ENCODE data around the gene TEAD4.

The TEAD4 gene

DNA sequence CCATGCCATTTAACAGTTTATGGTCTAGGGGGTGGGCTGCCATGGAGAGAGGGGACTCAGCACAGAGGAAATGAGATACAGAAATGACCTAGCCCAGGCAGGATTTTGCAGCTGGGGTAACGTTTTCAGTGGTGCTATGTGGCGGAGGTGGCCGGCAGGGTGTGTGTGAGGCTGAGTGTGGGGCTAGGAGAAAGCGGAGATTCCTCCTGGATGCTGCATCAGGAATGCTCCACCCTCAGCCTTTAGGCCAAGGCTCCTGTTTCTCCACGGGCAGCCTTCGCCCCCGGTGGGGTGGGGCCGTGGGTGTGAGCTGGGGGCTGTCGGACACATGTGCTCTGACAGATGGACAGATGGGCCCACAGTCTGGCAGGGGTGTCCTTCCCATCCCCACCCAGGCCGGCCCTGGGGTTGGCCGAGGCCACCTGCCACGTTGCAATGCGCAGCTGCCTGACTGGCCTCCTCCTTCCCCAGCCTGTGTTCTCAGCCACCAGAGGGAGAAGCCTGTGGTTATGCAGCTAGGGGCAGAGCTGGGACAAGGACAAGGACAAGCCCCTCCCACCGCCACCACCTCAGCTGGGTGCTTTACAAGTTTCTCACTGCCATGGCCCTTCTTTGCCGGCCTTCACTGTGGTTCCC lies 44.3 kb downstream of the TEAD4 start:
- DNase-seq, result no peak

DNA sequence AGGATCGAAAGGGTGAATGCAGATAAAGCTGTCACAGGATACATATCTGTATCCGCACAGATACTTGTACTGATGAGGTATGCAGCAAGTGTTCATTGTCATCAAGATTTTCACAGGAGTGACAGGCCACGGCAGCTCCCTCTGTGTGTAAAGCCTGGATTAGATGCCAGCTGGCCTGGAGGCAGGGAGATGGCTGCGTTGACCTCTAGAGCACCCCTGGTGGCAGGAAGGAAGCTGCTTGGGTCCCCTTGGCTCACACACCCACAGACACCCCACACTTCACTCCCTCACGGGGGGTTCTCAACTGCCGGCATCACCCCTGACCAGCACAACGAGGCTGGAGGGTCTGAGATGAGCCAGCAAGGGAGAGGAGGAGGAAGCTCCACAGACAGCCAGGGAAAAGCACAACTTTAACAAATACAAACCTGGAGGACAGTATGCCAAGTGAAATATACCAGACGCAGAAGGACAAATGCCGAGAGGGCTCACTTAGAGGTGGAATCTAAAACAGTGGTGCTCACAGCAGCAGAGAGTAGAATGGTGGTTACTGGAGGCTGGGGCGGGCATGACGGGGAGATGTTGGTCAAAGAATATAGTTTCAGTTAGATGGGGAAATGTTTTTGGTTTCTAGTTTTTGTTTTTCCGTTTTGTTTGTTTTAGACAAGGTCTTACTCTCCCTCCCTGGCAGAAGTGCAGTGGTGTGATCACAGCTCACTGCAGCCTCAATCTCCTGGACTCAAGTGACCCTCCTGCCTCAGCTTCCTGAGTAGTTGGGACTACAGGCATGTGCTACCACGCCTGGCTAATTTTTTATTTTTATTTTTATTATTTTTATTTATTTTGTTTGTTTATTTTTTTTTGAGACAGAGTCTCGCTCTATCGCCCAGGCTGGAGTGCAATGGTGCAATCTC lies 45.7 kb downstream of the TEAD4 start:
- DNase-seq, result no peak

DNA sequence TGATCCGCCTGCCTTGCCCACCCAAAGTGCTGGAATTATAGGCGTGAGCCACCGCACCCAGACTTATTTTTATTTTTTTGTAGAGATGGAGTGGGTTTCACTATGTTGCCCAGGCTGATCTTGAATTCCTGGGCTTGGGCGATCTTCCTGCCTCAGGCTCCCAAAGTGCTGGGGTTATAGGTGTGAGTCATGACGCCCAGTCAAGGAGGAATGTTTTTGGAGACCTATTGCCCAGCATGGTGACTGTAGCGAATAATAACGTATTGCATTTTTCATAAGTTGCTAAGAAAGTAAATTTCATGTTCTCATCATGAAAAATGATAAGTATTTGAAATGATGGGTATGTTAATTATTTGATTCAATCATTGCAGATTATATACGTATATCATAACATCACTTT lies 46.5 kb downstream of the TEAD4 start:
- no peak for DNase-seq

DNA sequence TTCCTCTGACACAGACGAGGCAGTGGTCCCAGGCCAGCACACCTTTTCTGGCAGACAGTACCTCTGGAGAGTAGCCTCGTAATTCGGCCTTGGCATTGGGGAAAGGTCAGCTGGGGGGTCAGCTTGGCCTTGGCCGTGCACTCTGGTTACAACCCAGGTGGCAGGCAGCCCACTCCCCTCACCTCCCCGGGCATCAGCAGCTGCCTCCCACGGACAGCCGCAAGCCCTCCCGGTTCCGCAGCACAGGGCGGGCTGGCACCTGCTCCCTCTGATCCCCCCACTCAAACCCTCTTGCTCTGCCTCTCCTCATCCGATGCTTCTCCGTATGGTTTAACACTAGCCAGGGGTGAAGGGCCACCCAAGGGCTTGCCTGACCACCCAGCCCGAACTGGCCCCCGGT lies 50.6 kb downstream of the TEAD4 start:
- DNase-seq, result no peak

DNA sequence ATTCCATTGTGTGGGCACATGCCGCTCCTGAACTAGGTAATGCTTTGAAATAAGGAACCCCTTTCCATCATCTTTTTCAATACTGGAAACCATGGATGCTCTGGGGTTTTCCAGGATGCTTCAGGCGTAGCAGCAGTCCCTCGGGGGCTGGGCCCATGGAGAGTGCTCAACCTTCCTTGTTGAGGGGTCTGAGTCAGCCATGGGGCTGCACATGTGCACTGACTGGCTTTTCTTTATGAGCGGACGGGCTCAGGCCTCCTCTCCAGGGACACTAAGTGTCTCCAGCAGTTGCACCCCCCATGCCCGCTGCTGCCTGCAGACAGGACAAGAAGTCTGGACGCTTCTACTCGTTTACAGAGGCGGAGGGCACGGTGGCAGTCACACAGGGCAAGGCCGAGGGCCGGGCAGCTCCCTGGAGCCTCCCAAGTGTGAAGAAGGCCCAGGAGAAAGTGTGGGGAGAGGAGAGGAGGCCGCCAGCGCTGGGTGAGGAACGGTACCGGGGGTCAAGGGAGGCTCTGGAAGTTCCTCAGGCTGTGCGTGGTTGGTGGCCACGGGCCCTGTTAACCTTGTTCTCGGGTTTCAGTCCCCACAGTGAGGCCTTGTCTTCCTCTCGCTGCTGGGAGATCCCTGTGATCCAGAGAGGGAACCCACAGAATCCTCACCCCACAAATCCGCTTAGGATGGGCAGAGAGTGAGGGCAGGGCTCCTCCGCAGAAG lies 51.2 kb downstream of the TEAD4 start:
- no peak for DNase-seq

DNA sequence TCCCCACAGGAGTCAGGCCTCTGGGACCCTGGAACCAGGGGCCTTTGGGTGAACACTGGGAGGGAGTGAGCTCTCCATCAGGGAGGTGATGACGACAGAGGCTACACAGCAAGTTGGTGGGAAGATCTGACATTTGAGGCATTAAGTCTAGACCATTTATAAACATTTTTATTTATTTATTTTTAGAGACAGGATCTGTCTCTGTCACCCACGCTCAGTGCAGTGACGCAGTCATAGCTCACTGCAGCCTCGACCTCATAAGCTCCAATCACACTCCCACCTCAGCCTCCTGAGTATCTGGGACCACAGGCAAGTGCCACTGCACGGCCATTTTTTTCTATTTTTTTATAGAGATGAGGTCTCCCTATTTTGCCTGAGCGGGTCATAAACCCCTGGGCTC lies 53.6 kb downstream of the TEAD4 start:
- no peak for DNase-seq

DNA sequence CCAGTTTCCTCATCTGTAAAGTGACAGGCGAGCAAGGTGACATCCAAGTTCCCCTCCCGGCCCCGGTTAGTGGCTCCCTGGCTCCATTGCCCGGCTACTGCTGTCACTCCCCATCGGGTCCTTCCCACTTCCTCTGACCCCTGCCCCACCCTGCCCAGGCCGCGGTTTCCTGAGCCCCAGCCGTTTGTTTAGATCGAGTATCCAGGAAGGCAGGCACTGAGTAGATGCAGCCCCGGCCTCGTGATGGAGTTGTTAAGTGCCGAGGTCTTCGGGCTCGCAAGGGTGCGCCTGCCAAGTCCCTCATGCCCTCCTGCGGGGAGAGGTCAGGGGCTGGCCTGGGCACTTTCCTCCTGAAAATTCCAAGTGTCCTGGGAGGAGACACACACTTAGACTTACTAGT lies 55.4 kb downstream of the TEAD4 start:
- DNase-seq, result no peak

DNA sequence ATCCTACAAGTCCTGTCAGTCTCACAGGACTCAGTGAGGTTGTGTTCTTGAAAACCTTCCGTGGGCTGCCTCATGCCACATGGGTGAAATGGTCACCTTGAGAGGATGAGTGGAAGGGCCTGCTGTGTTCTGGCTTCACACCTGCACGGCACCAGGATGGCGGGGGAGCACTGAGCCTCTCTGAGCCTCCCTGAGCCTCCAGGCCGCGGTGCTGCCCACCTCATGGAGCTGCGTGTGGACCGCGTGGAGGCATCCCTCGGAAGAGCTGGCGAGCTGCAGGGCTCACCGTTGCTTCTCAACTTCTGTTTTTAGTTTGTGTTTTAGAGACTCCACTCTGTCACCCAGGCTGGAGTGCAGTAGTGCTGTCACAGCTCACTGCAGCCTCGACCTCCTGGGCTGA lies 56.2 kb downstream of the TEAD4 start:
- DNase-seq, result no peak

DNA sequence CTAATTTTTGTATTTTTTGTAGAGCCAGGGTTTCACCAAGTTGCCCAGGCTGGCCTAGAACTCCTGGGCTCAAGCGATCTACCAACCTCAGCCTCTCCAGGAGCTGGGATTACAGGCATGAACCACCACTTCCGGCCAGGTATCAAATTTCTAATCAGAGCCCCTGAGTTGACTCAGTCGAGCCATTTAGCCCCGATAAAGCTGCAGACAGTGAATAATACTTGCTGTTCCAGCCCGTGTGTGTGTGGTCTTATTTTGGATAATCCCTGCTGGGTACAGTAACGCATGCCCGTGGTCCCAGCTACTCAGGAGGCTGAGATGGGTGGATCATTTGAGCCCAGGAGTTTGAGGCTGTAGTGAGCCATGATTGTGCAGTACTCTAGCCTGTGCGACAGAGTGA lies 57.0 kb downstream of the TEAD4 start:
- DNase-seq, result no peak

DNA sequence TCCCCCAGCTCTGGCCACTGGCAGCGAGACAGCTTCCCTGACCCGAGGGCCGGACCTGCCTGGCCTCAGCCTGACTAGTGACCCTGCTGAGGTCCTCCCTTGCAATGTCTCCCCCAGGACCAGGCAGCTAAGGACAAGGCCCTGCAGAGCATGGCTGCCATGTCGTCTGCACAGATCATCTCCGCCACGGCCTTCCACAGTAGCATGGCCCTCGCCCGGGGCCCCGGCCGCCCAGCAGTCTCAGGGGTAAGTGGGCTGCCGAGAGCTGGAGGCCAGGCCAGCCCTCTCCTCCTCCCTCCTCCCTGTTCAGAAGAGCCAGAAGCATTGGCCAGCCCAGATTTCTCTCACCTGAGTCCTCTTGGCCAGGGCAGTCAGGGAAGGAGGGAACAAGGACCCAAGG lies 58.1 kb downstream of the TEAD4 start:
- DNase-seq, result no peak

DNA sequence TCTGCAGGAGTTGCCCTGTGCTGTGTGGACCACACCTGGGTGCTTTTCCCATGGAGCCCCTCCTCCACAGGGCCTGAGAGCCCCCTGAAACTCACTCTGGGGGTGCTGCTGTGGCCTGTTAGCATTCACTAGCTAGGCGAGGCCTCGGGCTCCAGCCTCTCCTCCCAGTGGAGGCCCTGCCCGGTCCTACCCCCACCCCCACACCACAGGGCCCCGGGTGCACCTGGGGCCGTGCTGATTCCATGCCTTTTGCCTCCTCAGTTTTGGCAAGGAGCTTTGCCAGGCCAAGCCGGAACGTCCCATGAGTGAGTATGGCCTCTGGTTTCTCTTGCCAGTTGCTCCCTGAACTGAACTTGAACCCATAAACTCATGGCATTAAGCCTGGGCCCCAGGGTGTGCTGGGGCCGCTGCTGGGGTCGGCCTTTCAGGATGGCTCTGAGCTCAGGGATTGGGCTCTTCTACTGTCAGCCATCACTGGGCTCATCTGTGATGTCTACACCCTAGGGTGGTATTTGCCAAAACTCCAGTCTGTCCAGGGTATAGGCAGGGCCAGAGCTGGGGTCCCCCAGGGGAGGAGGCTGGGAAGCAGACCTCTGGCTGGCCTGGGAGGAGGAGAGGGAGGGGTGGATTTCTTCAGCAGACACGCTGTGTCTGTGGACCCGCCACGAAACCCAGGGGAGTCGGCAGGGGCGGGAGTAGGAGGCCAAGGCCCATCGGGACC lies 59.2 kb downstream of the TEAD4 start:
- DNase-seq, result no peak

DNA sequence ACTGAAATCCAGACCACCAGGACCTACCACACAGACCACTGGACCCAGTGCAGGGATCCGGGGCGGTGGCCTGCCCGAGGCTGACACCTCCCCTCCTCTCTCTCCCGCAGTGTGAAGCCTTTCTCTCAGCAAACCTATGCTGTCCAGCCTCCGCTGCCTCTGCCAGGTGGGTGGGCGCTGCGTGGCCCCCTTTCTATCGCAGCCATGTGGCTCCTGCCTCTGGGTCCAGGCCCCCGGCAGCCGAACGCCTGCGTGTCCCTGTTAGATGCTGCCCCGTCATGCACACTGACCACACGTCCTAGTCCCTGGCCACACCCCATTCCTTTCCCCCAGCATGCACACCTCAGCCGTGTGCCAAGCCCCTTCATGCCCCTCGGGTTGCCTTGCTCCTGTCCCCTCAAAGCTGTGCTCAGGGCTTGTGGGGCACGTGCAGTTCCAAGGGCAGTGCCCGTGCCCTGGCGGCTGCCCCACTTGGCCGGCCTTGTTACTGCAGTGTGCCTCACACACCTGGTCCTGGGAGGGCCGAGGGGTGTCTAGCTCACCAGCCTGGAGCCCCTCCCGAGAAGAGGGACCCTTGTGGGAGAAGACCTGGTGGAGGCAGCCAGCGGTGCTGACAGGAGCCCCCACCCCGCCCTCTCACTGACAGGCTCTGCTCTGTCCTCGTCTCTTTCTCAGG lies 59.9 kb downstream of the TEAD4 start:
- no peak for DNase-seq

DNA sequence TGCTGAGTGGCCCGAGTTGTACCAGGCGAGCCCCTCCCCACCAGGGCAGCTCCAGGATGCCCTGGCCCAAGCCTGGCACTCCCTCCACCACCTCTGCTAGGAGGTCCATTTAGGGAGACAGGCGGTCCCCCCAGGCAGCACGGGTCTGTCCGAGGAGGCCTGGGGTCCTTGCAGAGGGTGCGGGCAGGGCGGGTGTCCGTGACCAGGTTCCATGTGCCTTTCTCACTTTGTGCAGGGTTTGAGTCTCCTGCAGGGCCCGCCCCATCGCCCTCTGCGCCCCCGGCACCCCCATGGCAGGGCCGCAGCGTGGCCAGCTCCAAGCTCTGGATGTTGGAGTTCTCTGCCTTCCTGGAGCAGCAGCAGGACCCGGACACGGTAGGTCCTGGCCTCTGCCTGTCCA lies 61.2 kb downstream of the TEAD4 start:
- no peak for DNase-seq

DNA sequence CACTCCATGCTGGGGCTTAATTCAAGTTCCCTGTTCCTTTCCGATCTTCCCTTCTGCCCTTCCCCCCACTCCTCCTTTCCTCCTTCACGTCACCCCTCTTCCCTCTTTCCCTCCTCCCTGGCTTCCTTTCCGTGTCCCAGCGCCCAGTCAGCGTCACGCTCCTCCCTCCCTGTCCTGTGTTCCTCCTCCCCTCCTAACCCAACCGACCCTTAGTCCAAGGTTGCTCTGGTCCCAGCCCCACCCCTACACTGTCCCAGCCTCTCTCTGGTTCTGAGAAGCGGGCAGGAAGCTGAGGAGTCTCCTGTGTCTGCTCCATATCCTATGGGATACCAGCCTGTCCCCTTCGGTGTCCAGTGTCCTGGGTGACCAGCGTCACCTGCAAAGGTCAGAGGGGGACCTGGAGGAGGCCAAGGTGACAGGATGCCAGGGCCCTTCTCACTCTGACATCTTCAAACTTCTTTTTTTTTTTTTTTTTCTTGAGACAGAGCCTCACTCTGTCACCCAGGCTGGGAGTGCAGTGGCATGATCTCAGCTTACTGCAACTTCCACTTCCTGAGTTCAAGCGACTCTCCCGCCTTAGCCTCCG lies 61.7 kb downstream of the TEAD4 start:
- DNase-seq, result no peak

DNA sequence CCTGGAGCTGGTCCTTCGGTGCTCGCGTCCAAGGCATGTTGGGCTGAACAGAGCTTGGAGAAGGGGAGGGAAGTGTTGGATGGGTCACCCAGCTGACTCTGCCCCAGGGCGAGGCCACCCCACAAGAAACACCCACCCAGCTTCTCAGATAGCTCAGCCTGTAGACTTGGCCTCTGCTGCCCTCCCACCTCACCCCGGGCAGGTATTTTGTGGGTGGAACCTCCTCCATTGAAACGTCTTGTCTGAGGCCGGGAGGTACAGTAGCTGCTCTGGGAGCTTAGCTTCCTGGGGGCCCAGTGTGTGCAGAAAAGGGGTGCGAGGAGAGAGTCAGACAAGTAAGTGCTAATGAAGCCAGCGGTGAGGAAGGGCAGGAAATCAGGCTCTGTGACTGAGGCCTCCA lies 63.2 kb downstream of the TEAD4 start:
- no peak for DNase-seq

DNA sequence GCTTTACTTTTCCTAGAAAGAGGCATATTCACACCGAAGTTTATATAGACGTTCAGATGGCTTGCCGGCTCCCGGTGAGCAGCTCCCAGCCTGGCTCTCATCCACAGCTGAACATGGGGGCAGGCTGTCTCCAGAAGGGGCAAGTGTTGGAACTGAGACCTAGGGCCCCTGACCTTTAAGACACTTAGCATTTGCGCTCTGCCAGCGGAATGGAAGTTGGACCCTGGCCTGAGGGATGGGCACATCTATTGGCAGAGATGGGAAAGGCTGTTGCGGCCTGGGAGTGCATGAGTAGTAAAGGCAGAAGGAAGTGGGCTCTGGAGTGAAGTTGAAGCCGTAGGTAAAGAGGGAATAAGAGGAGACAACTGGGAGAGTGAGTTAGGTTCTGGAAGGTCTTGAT lies 63.8 kb downstream of the TEAD4 start:
- DNase-seq, result no peak

DNA sequence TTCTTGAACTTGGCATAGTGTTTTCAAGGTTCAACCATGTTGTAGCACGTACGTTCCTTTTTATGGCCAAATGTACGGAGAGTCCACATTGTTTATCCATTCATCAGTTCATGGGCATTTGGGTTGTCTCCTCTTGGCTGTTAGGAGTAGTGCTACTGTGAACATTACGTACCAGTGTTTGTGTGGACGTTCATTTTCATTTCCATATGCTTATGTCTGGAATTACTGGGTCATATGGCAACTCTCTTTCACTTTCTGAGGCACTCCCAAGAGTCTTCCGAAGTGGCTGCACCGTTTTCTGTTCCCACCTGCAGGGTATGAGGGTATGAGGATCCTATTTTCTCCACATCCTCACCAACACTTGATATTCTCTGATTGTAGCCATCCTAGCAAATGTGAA lies 68.9 kb downstream of the TEAD4 start:
- no peak for DNase-seq

DNA sequence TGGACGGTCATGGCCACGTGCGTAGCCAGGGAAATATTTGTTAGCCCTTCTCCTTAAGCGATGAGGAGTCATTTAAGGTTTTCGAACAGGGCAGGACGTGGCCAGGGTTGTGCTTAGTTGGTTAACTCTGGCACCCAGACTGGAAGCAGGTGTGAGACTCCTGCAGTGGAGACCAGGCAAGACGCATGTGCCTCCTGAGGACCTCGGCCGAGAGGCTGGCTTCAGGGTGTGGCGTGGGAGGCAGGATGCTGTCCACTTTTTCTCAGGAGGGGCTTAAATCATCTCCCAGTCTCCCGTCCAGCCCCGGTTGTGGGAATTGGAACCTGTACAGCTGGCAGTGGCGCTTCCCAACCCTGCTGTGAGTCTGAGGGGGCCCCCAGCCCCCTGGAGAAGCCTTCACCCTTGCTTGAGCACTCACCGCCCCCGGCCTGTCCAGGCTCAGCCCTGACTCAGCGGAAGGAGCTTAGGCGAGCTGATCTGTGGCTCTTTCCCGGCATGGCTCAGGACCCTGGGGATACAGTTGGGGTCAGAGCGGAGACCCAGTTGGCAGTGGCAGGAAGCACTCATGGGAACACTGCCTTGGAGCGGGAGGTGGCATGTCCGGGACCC lies 71.7 kb downstream of the TEAD4 start:
- DNase-seq, result no peak

DNA sequence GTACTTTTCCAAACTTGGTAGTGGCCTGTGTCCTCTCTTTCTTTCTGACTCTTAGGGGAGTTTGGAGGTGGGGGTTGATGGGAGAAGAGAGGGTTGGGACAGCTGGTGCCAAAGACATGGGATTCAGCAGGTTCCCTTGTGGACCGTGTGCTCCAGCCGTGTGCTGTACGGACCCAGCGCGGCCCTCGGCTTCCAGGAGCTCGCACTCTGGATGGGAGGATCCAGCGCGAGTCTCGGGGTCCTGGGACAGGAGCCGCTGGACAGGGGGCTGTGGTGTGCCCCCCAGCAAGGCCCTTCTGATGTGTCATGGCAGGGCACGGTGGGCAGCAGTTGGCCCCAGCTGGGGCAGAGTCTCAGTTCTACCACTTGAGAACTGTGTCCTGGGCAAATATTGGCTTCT lies 73.0 kb downstream of the TEAD4 start:
- DNase-seq, result no peak

DNA sequence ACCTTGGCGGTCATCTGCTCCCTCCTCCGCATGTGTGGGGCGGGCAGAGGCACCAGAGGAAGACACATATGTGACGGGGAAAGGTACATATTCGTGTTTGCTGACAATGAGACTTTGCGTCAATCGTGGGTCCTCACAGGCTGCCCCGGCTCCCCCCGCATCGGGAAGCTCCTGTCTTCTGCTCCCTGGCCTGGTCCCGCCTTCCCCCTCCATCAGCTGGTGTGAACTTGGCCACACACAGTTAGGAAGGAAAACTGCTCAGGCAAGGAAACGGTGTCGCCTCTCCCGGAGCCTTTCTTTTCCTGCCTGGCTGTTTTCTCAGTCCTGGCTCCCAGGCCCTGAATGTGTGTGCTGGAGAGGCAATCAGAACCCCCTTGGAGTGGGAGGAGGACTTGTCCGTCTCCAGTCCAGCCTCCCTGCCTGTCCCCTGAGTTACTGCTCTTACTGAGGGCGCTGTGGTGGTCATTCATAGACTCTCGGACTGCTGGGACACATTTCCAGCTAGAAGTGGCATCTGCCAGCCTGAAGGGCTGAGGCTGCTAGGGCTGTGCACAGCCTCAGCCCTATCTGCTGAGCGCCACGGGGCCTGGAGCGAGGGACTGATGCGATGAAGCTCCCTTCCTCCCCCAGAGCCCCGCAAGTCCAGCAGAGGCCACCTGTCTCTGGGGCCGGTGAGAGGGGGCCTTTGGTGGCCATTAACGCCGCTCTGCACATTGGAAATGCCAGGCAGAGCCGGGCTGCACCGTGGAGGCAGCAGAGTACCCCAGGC lies 73.8 kb downstream of the TEAD4 start:
- no peak for DNase-seq

DNA sequence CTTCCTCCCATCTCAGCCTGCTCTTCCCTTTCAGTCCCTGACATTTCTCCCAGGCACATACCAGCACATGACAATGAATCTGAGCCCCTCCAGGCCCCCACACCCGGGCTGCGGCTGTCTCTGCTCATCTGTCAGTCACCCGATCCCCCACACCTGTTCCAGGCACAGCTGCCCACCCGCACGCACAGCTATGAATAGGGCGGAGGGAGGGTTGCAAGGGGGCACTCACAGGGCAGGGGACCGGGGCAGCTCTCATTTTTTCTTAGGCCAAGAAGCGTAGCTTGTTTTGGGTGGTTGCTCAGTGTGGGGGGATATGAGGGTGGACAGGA lies 74.3 kb downstream of the TEAD4 start:
- no peak for DNase-seq

Data from NCI-H1417 treated with DMSO at 0.1 percent for 48 hours (cell line).